Measurements from ENCODE around the gene ITGB1BP1. TPM values are rescaled to one million over a fixed set of nuclear protein-coding genes. Genes with fewer than 3 reads are reported as not detected.

The ITGB1BP1 gene
- total RNA-seq, 4 donors from 2014 or later, result 14.3 to 39.1 (median 32.6) TPM

GRCh38 chr2:9461079-9461478 lies 37.8 kb upstream of the ITGB1BP1 start:
- Histone ChIP-seq H3K36me3 (peaks cover 0 to 93% (median 0%) of the 10 kb centered on the region in 3 donors), H3K9me3 (no peaks in the 10 kb centered on the region), H3K27ac (no peak overlapping the region), H3K4me1 (no peaks in the 10 kb centered on the region), H3K27me3 (no peaks in the 10 kb centered on the region), H3K4me3 (no peak overlapping the region)
- WGBS, 2 donors, result 85 to 92% methylated on average over 3 of the region's 3 CpGs
- intact Hi-C loops (cut with DNase I), result no loop called here
- DNase-seq, result no peak
- TF ChIP-seq CTCF (IDR thresholded peaks at IDR 0.05), result no peak
- TF ChIP-seq POLR2A (IDR thresholded peaks at IDR 0.05), result no peak

GRCh38 chr2:9460441-9461017 lies 37.2 kb upstream of the ITGB1BP1 start:
- Histone ChIP-seq H3K27ac (no peak overlapping the region), H3K4me1 (no peaks in the 10 kb centered on the region), H3K9me3 (no peaks in the 10 kb centered on the region), H3K4me3 (no peak overlapping the region), H3K36me3 (peaks cover 0 to 91% (median 0%) of the 10 kb centered on the region in 3 donors), H3K27me3 (no peaks in the 10 kb centered on the region)
- intact Hi-C loops (cut with DNase I), result no loop called here
- DNase-seq, result no peak
- 89 to 92% methylated on average over 3 of the region's 3 CpGs for WGBS, 2 donors
- TF ChIP-seq POLR2A (IDR thresholded peaks at IDR 0.05) (no peak), CTCF (IDR thresholded peaks at IDR 0.05) (no peak)

- Histone ChIP-seq H3K27me3 (no peaks in the 10 kb centered on the region), H3K27ac (no peak overlapping the region), H3K4me3 (no peak overlapping the region), H3K9me3 (no peaks in the 10 kb centered on the region), H3K4me1 (no peaks in the 10 kb centered on the region), H3K36me3 (peaks cover 0 to 97% (median 0%) of the 10 kb centered on the region in 3 donors)
- no peak for DNase-seq
- intact Hi-C loops (cut with DNase I), result no loop called here
- TF ChIP-seq POLR2A (IDR thresholded peaks at IDR 0.05) (no peak), CTCF (IDR thresholded peaks at IDR 0.05) (no peak)
- WGBS, 2 donors, result 100% methylated on average over 1 of the region's 1 CpG; no CpG with 5 or more reads in 1 of the 2 donors
Measured at GRCh38 chr2:9451231-9451630, 27.9 kb upstream of the ITGB1BP1 start.

- H3K4me3 ChIP-seq, result no peak overlapping the region
- H3K27ac ChIP-seq, result no peak overlapping the region
- DNase-seq, result no peak
- no peaks in the 10 kb centered on the region for H3K4me1 ChIP-seq
- intact Hi-C loops (cut with DNase I), result no loop called here
- H3K36me3 ChIP-seq, result peaks cover 0 to 100% (median 31%) of the 10 kb centered on the region in 3 donors
- H3K27me3 ChIP-seq, result no peaks in the 10 kb centered on the region
- no peak for TF ChIP-seq CTCF (IDR thresholded peaks at IDR 0.05)
- no peak for TF ChIP-seq POLR2A (IDR thresholded peaks at IDR 0.05)
- 67 to 76% methylated on average over 7 of the region's 7 CpGs for WGBS, 2 donors
- H3K9me3 ChIP-seq, result no peaks in the 10 kb centered on the region
Measured at GRCh38 chr2:9445089-9445488, 21.8 kb upstream of the ITGB1BP1 start.

- Histone ChIP-seq H3K27me3 (no peaks in the 10 kb centered on the region), H3K4me1 (no peaks in the 10 kb centered on the region), H3K4me3 (no peak overlapping the region), H3K9me3 (no peaks in the 10 kb centered on the region), H3K36me3 (peaks cover 0 to 99% (median 31%) of the 10 kb centered on the region in 3 donors), H3K27ac (no peak overlapping the region)
- DNase-seq, result no peak
- WGBS, 2 donors, result 85 to 91% methylated on average over 5 of the region's 5 CpGs
- TF ChIP-seq POLR2A (IDR thresholded peaks at IDR 0.05) (no peak), CTCF (IDR thresholded peaks at IDR 0.05) (no peak)
- intact Hi-C loops (cut with DNase I), result no loop called here
Measured at GRCh38 chr2:9443526-9443925, 20.2 kb upstream of the ITGB1BP1 start.
